ENCODE data around the gene SH2D7.

Gene SH2D7

DNA sequence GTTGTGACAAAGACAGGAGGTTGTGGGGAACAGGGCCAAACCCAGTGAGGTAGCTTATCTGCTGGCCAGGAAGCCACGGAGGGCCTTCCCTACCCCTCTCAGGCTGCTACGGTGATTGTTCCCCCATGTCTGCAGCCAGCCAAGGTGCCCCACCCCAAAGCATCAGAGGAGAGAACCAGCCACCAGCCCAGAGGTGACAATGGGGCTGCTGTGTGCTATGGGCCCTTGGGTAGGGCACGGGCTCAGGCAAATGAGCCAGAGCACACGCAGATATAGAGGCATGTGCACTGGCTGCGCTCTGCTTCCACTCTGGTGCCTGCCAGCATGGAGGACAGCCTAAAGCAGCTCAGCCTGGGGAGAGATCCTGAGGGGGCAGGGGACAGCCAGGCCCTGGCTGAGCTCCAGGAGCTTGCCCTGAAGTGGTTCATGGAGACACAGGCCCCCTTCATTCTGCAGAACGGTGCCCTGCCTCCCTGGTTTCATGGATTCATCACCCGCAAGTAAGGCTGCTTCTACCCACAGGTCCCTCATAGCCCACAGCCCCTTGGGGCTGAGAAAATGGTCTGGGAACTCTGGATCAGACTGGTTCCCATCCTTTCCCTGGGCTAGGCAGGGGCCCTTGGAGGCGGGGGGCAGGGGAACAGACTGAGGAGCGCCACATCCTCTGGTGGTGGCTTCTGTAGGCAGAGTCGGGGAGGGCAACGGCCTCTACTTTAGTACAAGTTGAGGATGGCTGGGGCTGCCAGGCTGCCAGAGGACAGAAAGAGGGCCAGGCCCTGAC lies at the start of gene SH2D7:
SH2D7 (plus strand) TSS at position 301 of the 781 bp plus-strand sequence; CDS start at position 325, 24 bp downstream.
- no peak within 1 kb of the TSS for H3K9ac ChIP-seq (ENCODE audit: low read length)

GRCh38 chr15:78044407-78045155 lies 47.8 kb upstream of the SH2D7 start:
- H3K4me1 ChIP-seq (ENCODE audit: control insufficient read depth, insufficient read depth, low read length), result peaks cover 23% of the 10 kb centered on the region
- H3K9ac ChIP-seq (ENCODE audit: low read length), result no peak overlapping the region
- no peaks in the 10 kb centered on the region for H3K36me3 ChIP-seq (ENCODE audit: control insufficient read depth, insufficient read depth, low read length)
- no peaks in the 10 kb centered on the region for H3K9me3 ChIP-seq (ENCODE audit: control insufficient read depth, low read length)
- H3K27me3 ChIP-seq (ENCODE audit: control insufficient read depth, insufficient read depth, low read length), result no peaks in the 10 kb centered on the region
- H3K4me3 ChIP-seq (ENCODE audit: low read length), result no peak overlapping the region

More for the DNA sequence above, at the start of gene SH2D7:
- no peaks in the 10 kb centered on the region for H3K27me3 ChIP-seq (ENCODE audit: control insufficient read depth, insufficient read depth, low read length)
- H3K4me3 ChIP-seq (ENCODE audit: low read length), result no peak within 1 kb of the TSS
- no peaks in the 10 kb centered on the region for H3K9me3 ChIP-seq (ENCODE audit: control insufficient read depth, low read length)
- peaks cover 56% of the 10 kb centered on the region for H3K4me1 ChIP-seq (ENCODE audit: control insufficient read depth, insufficient read depth, low read length)
- no peaks in the 10 kb centered on the region for H3K36me3 ChIP-seq (ENCODE audit: control insufficient read depth, insufficient read depth, low read length)

- Histone ChIP-seq H3K4me3 (ENCODE audit: low read length) (no peak overlapping the region), H3K36me3 (ENCODE audit: control insufficient read depth, insufficient read depth, low read length) (no peaks in the 10 kb centered on the region), H3K9ac (ENCODE audit: low read length) (no peak overlapping the region), H3K4me1 (ENCODE audit: control insufficient read depth, insufficient read depth, low read length) (peaks cover 23% of the 10 kb centered on the region), H3K9me3 (ENCODE audit: control insufficient read depth, low read length) (no peaks in the 10 kb centered on the region), H3K27me3 (ENCODE audit: control insufficient read depth, insufficient read depth, low read length) (no peaks in the 10 kb centered on the region)
These were observed 47.2 kb upstream of the SH2D7 start for GRCh38 chr15:78045189-78045588.

DNA sequence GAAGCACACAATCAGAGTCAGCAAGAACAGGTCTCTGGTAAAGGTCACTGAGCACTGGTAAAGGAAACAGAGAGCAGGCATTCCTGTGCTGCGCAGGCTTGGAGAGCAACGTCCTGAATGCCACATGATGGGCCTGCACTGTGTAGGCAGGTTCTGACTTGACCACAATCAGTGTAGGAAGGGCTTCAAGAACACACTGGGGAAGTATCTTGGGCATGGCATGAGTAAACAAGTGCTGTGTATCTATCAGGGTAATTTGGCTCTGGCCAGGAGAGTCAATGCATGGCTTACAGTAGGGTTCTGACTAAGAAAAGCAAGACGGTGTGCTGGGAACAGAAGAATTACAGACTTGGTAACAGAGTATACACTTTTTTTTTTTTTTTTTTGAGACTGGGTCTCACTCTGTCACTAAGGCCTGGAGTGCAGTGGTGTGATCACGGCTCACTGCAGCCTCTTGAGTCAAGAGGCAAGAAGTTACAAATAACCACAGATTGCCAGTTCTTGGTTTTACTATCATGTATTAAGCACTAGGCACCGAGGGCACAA lies 45.5 kb upstream of the SH2D7 start:
- Histone ChIP-seq H3K4me3 (ENCODE audit: low read length) (no peak overlapping the region), H3K27me3 (ENCODE audit: control insufficient read depth, insufficient read depth, low read length) (no peaks in the 10 kb centered on the region), H3K4me1 (ENCODE audit: control insufficient read depth, insufficient read depth, low read length) (peaks cover 39% of the 10 kb centered on the region), H3K9ac (ENCODE audit: low read length) (no peak overlapping the region), H3K9me3 (ENCODE audit: control insufficient read depth, low read length) (no peaks in the 10 kb centered on the region), H3K36me3 (ENCODE audit: control insufficient read depth, insufficient read depth, low read length) (no peaks in the 10 kb centered on the region)

DNA sequence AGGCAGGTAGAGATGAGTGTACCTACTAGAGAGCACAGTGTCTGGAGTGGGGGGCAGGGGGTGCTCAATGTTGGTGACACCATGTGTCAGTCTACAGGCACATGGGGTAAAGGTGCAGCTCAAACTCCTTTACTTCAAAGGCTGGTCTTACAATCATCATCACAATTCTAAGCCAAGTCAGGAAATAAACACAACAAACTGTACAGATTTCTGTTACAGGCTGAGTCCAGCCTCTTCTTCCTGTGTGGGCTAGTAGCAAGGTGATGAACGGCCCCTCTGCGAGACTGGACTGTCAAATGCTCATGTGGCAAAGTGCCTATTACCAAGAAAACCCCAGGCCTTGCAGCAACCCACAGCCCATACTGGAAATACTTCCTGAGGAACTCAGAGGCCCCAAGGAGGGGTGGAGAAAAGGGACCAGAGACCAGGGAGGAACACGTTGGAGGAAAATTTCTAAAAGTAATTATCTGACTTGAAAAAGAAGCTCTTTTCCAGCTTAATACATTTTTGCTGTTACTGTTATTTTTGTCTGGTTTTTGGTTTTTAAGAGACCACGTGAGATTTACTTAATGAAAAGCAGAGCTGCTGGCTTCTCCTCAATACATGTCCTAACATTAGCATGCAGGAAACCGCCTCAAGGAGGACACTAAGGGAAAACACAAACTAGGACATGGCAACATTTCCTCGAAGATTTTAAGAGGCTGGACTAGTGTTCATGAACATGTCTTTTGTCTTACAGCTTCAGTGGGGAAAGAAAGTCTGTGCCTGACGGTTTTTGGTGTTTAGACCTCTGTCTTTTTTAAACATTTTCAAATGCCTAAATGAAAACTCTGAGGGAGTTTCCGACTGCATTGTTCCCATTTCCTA lies 44.4 kb upstream of the SH2D7 start:
- no peak overlapping the region for H3K9ac ChIP-seq (ENCODE audit: low read length)
- H3K4me3 ChIP-seq (ENCODE audit: low read length), result no peak overlapping the region
- no peaks in the 10 kb centered on the region for H3K9me3 ChIP-seq (ENCODE audit: control insufficient read depth, low read length)
- no peaks in the 10 kb centered on the region for H3K36me3 ChIP-seq (ENCODE audit: control insufficient read depth, insufficient read depth, low read length)
- peaks cover 49% of the 10 kb centered on the region for H3K4me1 ChIP-seq (ENCODE audit: control insufficient read depth, insufficient read depth, low read length)
- H3K27me3 ChIP-seq (ENCODE audit: control insufficient read depth, insufficient read depth, low read length), result no peaks in the 10 kb centered on the region

- H3K9me3 ChIP-seq (ENCODE audit: control insufficient read depth, low read length), result no peaks in the 10 kb centered on the region
These were observed 43.8 kb upstream of the SH2D7 start for GRCh38 chr15:78048628-78048920.

GRCh38 chr15:78049691-78050440 lies 42.5 kb upstream of the SH2D7 start:
- H3K9me3 ChIP-seq (ENCODE audit: control insufficient read depth, low read length), result no peaks in the 10 kb centered on the region
- peaks cover 7% of the 10 kb centered on the region for H3K36me3 ChIP-seq (ENCODE audit: control insufficient read depth, insufficient read depth, low read length)
- no peaks in the 10 kb centered on the region for H3K27me3 ChIP-seq (ENCODE audit: control insufficient read depth, insufficient read depth, low read length)
- peaks cover 54% of the 10 kb centered on the region for H3K4me1 ChIP-seq (ENCODE audit: control insufficient read depth, insufficient read depth, low read length)
- no peak overlapping the region for H3K4me3 ChIP-seq (ENCODE audit: low read length)
- H3K9ac ChIP-seq (ENCODE audit: low read length), result no peak overlapping the region

More at GRCh38 chr15:78048628-78048920, 43.8 kb upstream of the SH2D7 start:
- Histone ChIP-seq H3K4me1 (ENCODE audit: control insufficient read depth, insufficient read depth, low read length) (peaks cover 49% of the 10 kb centered on the region), H3K27me3 (ENCODE audit: control insufficient read depth, insufficient read depth, low read length) (no peaks in the 10 kb centered on the region), H3K9ac (ENCODE audit: low read length) (no peak overlapping the region), H3K4me3 (ENCODE audit: low read length) (no peak overlapping the region), H3K36me3 (ENCODE audit: control insufficient read depth, insufficient read depth, low read length) (peaks cover 4% of the 10 kb centered on the region)

DNA sequence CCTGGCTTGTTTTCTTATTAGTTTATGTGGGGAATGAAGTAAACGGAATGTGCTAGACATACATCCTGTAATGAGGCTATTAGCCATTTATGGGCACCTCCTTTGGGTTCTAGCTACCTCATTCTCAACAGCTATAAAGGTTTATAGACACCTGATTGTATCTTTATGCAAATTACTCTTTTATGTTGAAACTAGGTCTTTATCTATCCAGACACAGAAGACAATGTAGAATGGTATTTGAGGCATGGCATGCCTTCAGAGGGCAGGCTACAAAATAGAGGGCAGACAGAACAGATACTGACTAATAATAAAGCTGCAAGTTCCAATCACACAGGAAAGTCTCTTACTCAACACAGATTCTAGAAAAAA lies 41.9 kb upstream of the SH2D7 start:
- H3K9me3 ChIP-seq (ENCODE audit: control insufficient read depth, low read length), result no peaks in the 10 kb centered on the region
- H3K4me3 ChIP-seq (ENCODE audit: low read length), result no peak overlapping the region
- H3K4me1 ChIP-seq (ENCODE audit: control insufficient read depth, insufficient read depth, low read length), result peaks cover 59% of the 10 kb centered on the region
- peaks cover 7% of the 10 kb centered on the region for H3K36me3 ChIP-seq (ENCODE audit: control insufficient read depth, insufficient read depth, low read length)
- H3K9ac ChIP-seq (ENCODE audit: low read length), result no peak overlapping the region
- no peaks in the 10 kb centered on the region for H3K27me3 ChIP-seq (ENCODE audit: control insufficient read depth, insufficient read depth, low read length)

- H3K36me3 ChIP-seq (ENCODE audit: control insufficient read depth, insufficient read depth, low read length), result peaks cover 7% of the 10 kb centered on the region
- peaks cover 63% of the 10 kb centered on the region for H3K4me1 ChIP-seq (ENCODE audit: control insufficient read depth, insufficient read depth, low read length)
- no peak overlapping the region for H3K4me3 ChIP-seq (ENCODE audit: low read length)
- H3K9me3 ChIP-seq (ENCODE audit: control insufficient read depth, low read length), result no peaks in the 10 kb centered on the region
- H3K9ac ChIP-seq (ENCODE audit: low read length), result no peak overlapping the region
- no peaks in the 10 kb centered on the region for H3K27me3 ChIP-seq (ENCODE audit: control insufficient read depth, insufficient read depth, low read length)
These were observed 41.5 kb upstream of the SH2D7 start for GRCh38 chr15:78050826-78051225.

DNA sequence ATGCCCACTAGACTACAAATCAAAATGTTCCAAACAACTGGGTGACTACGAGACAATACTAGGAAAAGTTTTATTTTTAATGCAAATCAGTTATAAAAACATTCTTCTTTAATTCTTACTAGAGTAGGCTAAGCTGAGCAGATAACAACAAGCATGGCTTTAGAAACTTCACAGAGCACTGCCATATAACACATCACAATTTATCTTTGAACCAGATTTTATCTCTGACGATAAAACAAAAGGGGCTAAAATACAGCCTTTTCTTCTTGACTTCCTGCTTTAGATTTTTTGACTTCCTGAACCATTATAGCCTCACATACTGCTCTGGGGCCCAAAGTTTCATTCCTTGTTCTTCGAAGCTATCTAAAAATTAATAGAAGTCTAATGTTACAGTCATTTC lies 40.8 kb upstream of the SH2D7 start:
- Histone ChIP-seq H3K4me1 (ENCODE audit: control insufficient read depth, insufficient read depth, low read length) (peaks cover 69% of the 10 kb centered on the region), H3K36me3 (ENCODE audit: control insufficient read depth, insufficient read depth, low read length) (peaks cover 7% of the 10 kb centered on the region), H3K4me3 (ENCODE audit: low read length) (no peak overlapping the region), H3K27me3 (ENCODE audit: control insufficient read depth, insufficient read depth, low read length) (no peaks in the 10 kb centered on the region), H3K9ac (ENCODE audit: low read length) (no peak overlapping the region), H3K9me3 (ENCODE audit: control insufficient read depth, low read length) (no peaks in the 10 kb centered on the region)

- Histone ChIP-seq H3K27me3 (ENCODE audit: control insufficient read depth, insufficient read depth, low read length) (no peaks in the 10 kb centered on the region), H3K9ac (ENCODE audit: low read length) (no peak overlapping the region), H3K4me1 (ENCODE audit: control insufficient read depth, insufficient read depth, low read length) (peaks cover 69% of the 10 kb centered on the region), H3K36me3 (ENCODE audit: control insufficient read depth, insufficient read depth, low read length) (peaks cover 7% of the 10 kb centered on the region), H3K9me3 (ENCODE audit: control insufficient read depth, low read length) (no peaks in the 10 kb centered on the region), H3K4me3 (ENCODE audit: low read length) (no peak overlapping the region)
These were observed 40.4 kb upstream of the SH2D7 start for GRCh38 chr15:78052001-78052401.
